HL-60 (cell line): ENCODE results near the gene KRABD2.

Experiments used
- POLR2AphosphoS5 ChIP-seq: IDR thresholded peaks from 2 replicates; pipeline ENCODE4 v1.6.1; 2012; ENCODE audit warnings: low read depth
- TF ChIP-seq, protein P1 (sequence below): IDR thresholded peaks from one replicate; pipeline ENCODE4 v1.5.1; 2011; ENCODE audit warnings: low read length, control low read depth, inconsistent platforms; ENCODE audit not compliant: insufficient read depth
- TF ChIP-seq, protein P2 (sequence below): IDR thresholded peaks from 2 replicates; pipeline ENCODE4 v1.6.1; 2012; ENCODE audit warnings: low read depth; ENCODE audit not compliant: insufficient replicate concordance

DNA sequence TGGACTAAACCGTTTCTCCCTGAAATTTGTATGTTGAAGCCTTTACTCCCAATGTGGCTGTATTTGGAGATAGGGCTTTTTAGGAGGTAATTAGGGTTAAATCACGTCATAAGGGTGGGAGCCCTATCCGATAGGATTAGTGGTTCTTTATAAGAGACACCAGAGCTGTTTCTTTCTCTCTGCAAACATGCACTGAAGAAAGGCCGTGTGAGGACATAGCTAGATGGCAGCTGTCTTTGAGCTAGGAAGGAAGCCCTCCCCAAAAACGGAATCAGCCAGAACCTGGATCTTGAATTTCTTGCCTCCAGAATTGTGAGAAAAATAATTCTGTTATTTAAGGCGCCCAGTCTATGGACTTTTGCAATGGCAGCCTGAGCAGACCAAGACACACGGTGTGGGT, 22.8 kb downstream of the KRABD2 start:
- TF ChIP-seq, protein P1, sequence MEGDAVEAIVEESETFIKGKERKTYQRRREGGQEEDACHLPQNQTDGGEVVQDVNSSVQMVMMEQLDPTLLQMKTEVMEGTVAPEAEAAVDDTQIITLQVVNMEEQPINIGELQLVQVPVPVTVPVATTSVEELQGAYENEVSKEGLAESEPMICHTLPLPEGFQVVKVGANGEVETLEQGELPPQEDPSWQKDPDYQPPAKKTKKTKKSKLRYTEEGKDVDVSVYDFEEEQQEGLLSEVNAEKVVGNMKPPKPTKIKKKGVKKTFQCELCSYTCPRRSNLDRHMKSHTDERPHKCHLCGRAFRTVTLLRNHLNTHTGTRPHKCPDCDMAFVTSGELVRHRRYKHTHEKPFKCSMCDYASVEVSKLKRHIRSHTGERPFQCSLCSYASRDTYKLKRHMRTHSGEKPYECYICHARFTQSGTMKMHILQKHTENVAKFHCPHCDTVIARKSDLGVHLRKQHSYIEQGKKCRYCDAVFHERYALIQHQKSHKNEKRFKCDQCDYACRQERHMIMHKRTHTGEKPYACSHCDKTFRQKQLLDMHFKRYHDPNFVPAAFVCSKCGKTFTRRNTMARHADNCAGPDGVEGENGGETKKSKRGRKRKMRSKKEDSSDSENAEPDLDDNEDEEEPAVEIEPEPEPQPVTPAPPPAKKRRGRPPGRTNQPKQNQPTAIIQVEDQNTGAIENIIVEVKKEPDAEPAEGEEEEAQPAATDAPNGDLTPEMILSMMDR: no peak
- TF ChIP-seq, protein P2, sequence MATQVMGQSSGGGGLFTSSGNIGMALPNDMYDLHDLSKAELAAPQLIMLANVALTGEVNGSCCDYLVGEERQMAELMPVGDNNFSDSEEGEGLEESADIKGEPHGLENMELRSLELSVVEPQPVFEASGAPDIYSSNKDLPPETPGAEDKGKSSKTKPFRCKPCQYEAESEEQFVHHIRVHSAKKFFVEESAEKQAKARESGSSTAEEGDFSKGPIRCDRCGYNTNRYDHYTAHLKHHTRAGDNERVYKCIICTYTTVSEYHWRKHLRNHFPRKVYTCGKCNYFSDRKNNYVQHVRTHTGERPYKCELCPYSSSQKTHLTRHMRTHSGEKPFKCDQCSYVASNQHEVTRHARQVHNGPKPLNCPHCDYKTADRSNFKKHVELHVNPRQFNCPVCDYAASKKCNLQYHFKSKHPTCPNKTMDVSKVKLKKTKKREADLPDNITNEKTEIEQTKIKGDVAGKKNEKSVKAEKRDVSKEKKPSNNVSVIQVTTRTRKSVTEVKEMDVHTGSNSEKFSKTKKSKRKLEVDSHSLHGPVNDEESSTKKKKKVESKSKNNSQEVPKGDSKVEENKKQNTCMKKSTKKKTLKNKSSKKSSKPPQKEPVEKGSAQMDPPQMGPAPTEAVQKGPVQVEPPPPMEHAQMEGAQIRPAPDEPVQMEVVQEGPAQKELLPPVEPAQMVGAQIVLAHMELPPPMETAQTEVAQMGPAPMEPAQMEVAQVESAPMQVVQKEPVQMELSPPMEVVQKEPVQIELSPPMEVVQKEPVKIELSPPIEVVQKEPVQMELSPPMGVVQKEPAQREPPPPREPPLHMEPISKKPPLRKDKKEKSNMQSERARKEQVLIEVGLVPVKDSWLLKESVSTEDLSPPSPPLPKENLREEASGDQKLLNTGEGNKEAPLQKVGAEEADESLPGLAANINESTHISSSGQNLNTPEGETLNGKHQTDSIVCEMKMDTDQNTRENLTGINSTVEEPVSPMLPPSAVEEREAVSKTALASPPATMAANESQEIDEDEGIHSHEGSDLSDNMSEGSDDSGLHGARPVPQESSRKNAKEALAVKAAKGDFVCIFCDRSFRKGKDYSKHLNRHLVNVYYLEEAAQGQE: no peak
- no peak for TF ChIP-seq POLR2AphosphoS5
